GM12875 (cell line): ENCODE data around the gene BNC2.

Source experiments
- H3K4me3 ChIP-seq: one replicate; pipeline ENCODE4 v1.5.1; 2011; ENCODE audit warnings: low read depth, low read length, control low read depth
- TF ChIP-seq, protein P1 (sequence below): IDR thresholded peaks from 2 replicates; pipeline ENCODE4 v1.5.1; 2011; ENCODE audit warnings: low read depth, mild to moderate bottlenecking, control low read depth, inconsistent platforms, low read length, moderate library complexity, borderline replicate concordance; ENCODE audit not compliant: insufficient read depth

Gene BNC2

DNA sequence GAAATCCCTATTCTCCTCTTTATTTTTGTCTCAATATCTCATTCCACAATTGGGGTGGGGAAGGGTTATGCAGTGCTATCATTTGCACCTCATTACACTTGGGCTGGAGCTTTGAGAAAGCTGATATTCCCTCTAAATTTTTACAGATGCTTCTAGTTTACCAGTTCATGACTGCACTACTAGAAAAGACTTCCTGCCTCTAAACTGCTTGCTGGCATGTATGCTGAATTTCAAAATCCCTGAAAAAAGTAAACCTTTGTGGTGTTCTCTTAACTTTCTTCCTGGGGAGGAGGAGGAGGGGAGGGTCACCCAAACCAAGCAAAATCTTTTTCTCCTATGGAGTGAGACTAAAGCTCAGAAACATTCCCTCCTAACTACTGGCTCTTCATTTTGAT lies 45.1 kb downstream of the BNC2 start:
- TF ChIP-seq, protein P1, sequence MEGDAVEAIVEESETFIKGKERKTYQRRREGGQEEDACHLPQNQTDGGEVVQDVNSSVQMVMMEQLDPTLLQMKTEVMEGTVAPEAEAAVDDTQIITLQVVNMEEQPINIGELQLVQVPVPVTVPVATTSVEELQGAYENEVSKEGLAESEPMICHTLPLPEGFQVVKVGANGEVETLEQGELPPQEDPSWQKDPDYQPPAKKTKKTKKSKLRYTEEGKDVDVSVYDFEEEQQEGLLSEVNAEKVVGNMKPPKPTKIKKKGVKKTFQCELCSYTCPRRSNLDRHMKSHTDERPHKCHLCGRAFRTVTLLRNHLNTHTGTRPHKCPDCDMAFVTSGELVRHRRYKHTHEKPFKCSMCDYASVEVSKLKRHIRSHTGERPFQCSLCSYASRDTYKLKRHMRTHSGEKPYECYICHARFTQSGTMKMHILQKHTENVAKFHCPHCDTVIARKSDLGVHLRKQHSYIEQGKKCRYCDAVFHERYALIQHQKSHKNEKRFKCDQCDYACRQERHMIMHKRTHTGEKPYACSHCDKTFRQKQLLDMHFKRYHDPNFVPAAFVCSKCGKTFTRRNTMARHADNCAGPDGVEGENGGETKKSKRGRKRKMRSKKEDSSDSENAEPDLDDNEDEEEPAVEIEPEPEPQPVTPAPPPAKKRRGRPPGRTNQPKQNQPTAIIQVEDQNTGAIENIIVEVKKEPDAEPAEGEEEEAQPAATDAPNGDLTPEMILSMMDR: no peak

DNA sequence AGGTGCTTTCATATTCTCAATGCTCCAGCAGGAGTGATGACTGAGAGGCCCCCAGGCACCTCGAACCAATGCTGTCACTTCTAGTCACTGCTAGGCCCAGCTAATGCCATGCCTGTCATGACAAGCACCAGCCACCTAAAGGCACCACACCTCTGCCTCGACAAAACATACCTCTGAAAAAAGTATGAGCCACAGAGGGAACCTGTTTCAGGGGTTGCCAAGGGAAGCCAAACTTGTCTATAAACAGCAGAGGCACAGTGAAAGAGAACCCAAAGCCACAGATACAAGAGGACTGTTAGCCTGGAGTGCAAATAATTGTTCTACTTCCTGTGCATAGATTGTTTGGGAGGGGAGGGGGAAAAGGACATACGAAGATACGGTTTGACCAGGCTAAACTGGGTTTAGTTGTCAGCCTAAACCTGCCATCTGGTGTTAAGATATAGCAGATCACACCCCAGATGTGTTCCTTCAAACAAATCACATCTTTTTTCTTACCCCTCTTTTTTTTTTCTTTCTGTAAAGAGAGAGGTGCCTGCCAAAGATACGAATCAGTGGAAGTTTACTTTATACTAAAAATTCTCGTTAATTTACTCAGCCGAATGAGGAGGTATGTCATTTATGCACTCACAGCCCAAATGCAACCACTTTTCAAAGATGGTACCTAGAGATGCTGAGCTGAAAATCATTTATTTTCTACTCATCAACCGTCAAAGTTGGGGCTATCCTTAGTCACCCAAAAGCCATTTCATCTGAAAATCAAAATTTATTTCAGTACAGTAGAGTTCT lies 45.7 kb downstream of the BNC2 start:
- TF ChIP-seq, protein P1: no peak
- no peak overlapping the region for H3K4me3 ChIP-seq

More for the DNA sequence above, 45.1 kb downstream of the BNC2 start:
- H3K4me3 ChIP-seq: no peak overlapping the region

DNA sequence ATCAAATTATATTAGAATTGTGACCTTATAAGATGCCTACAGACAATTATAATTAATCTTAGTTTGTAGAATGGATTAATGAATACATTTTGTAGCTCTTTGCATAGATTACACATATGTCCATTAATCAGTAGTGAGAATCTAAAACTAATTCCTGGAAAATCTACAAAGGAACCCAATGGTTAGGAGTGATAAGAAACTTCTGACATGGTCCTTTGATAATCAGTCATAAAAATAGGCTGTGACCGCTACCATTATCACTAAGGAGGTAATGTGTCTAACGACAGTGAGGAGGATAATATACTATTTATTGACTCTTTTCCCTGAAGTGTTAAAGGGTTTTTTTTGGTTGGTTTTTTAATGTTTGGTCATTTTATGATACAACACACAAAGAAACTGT lies 46.6 kb downstream of the BNC2 start:
- no peak overlapping the region for H3K4me3 ChIP-seq
- TF ChIP-seq, protein P1: no peak

DNA sequence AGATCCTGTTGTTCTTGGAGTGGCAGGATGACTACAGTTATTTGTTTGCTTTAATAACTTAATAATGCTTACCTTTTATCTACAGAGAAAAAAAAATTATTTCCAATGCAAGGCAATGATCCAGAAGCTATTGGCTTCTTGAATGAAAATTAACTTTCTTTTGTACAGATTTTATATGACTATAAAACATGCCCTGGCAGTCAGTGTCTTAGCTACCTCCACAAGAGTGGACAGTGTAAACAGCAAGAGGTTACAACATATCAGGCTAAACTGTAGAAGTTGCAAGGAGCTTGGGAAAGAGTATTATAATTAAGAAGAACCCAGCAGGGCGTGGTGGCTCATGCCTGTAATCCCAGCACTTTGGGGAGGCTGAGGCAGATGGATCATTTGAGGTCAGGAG lies 49.1 kb downstream of the BNC2 start:
- H3K4me3 ChIP-seq: no peak overlapping the region
- TF ChIP-seq, protein P1: no peak

DNA sequence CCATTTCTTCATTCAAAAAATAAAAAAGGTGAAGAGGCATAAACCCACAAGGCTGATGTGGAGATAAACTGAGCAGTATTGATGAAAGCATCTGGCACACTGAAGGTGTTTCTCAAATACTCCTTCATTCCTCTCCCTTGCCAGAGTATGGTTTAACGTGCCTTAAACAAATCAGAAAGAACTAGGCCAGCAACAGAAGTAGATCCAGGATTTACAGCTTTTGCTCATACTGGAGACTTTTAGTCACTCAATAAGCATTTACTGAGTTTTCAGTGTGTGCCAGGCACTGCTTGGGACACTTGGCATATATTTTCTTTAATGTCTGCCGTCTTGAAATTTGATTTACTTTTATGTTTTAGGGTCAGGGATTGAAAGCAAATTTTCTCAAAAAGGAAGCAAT lies 53.0 kb downstream of the BNC2 start:
- TF ChIP-seq, protein P1: no peak
- no peak overlapping the region for H3K4me3 ChIP-seq

DNA sequence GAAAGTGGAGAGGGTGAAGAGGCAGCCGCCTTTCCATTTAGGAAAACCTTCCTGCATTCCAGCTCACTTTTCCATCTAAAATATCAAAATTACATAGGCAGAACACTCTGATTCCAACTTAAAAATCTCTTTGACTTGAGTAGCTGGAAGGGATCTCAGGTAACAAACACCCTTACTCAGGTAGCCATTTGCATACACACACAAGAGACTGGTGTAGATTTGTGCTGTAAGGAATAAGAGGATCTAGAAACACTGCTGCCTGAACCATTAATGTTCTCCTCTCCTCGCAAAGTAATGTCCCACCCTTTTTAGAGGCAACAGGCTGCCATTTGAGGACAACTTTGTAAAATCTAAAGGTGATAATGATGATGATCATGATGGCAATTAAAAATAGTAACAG lies 53.5 kb downstream of the BNC2 start:
- TF ChIP-seq, protein P1: no peak
- H3K4me3 ChIP-seq: no peak overlapping the region

DNA sequence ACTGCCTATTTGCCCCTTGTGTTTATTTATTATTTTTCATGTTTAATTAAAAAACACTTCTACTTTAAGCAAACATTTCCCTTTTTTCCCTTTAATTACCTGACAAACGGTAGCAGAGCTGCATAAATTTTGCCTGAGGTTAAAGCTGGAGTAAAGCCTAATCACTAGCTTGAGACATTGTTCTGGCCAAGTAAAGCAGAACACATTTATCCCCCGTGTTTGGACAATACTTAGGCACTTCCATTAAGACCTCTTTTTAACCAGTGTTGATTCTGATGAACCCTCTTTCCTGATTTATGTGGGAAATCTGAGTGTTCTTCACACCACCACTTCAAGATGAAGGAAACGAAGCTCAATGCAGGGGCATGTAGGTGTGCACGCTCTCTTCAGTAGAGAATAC lies 54.5 kb downstream of the BNC2 start:
- TF ChIP-seq, protein P1: no peak
- no peak overlapping the region for H3K4me3 ChIP-seq
